T-helper 2 cell treated with Interferon-gamma antibody and Interleukin-4, amounts not matched to agents 5 μg/mL and 100 μg/mL, for 36 hours (primary cell): ENCODE results near the gene RPL19.
"Not testable (repeated sequence)": the region's sequence is repeated elsewhere in the genome, so short reads cannot be mapped to it uniquely, and the experiment has no call there.

Source experiments
- DNase-seq: peaks from one replicate; pipeline ENCODE4 v3.0.0; 2021; ENCODE audit warnings: low spot score
- H3K27ac Mint-ChIP-seq: one replicate; pipeline ENCODE4 v1.8.0; 2021; ENCODE audit warnings: mild to moderate bottlenecking, mixed read lengths
- H3K27me3 Mint-ChIP-seq: one replicate; pipeline ENCODE4 v1.8.0; 2021; ENCODE audit warnings: low read depth, mixed read lengths
- H3K36me3 Mint-ChIP-seq: one replicate; pipeline ENCODE4 v1.8.0; 2021; ENCODE audit warnings: low read depth, mixed read lengths
- H3K4me1 Mint-ChIP-seq: one replicate; pipeline ENCODE4 v1.8.0; 2021; ENCODE audit warnings: low read depth, mixed read lengths
- H3K4me3 Mint-ChIP-seq: one replicate; pipeline ENCODE4 v1.8.0; 2022; ENCODE audit warnings: mild to moderate bottlenecking, moderate library complexity, mixed read lengths
- H3K9me3 Mint-ChIP-seq: one replicate; pipeline ENCODE4 v1.8.0; 2021; ENCODE audit warnings: mixed read lengths

The RPL19 gene

DNA sequence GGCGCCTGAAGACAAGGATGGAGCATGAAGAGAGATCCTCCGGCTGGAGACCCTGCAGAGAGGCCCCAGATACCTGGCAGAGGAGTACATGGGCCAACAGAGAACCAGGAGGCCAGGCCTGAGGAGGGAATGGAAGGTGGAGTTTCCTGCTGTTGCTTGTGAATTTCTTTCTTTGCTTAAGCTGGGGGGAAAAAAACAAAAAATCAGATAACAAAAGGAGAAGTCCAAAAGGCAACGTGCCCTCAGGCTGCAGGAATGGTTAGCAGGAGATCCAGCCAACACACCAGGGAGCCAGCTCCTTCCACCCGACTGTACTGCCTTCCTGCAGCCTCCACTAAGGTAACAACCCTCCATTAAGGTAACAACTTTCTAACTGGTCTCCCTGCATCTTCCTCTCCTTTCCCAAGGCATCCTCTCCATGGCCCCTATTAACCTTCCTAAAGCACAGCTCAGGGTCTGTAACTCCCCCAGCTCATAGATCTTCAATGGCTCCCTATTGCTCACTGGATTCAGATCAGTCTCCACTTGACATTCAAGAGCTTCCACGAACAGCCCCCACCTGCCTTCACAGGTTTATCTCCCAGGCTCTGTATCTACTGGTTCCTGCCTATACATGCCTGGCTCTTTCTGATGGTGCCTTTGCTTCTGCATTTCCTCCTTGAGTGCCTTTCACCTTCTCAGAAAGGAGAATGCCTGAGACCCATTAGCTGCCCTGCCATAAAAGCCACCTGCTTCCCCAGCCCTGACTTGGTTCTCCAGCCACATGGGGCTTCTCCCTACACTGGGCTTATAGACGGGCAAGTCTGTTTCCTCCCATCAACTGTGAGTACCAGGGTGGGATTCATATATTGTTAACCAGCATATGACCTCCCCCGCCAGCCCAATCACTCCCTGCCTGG lies 33.4 kb upstream of the RPL19 start:
- no peak overlapping the region for H3K27ac Mint-ChIP-seq
- no peak overlapping the region for H3K4me3 Mint-ChIP-seq
- no peak for DNase-seq
- peaks cover 3% of the 10 kb centered on the region for H3K9me3 Mint-ChIP-seq
- no peaks in the 10 kb centered on the region for H3K36me3 Mint-ChIP-seq
- H3K4me1 Mint-ChIP-seq, result peaks cover 17% of the 10 kb centered on the region
- peaks cover 41% of the 10 kb centered on the region for H3K27me3 Mint-ChIP-seq

DNA sequence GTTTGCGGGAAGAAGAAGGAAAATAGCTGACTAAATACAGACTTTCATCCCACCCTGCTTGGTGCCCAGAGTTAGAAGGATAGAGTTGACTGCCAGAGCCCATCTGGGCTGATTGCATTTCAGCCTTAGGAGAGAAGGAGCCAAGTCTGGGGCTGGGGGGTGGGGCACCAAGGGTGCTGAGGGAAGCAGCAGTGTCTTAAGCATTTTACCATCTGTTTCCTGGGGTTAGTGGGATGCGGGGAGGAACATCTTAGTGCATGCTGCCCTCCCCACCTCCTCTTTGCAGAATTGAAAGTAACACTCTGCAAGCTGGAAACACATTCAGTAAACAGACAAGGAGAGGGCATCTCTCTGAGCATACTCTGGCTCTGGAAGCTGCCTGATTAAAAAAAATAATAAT lies 32.6 kb upstream of the RPL19 start:
- DNase-seq, result no peak
- Mint-ChIP-seq H3K9me3 (peaks cover 3% of the 10 kb centered on the region), H3K27ac (no peak overlapping the region), H3K4me1 (peaks cover 17% of the 10 kb centered on the region), H3K36me3 (no peaks in the 10 kb centered on the region), H3K27me3 (peaks cover 38% of the 10 kb centered on the region), H3K4me3 (no peak overlapping the region)

GRCh38 chr17:39168503-39168902 lies 31.6 kb upstream of the RPL19 start:
- H3K27me3 Mint-ChIP-seq, result peaks cover 38% of the 10 kb centered on the region
- not testable (repeated sequence) for H3K9me3 Mint-ChIP-seq, H3K36me3 Mint-ChIP-seq, H3K27ac Mint-ChIP-seq, H3K4me3 Mint-ChIP-seq, DNase-seq
- peaks cover 22% of the 10 kb centered on the region for H3K4me1 Mint-ChIP-seq

DNA sequence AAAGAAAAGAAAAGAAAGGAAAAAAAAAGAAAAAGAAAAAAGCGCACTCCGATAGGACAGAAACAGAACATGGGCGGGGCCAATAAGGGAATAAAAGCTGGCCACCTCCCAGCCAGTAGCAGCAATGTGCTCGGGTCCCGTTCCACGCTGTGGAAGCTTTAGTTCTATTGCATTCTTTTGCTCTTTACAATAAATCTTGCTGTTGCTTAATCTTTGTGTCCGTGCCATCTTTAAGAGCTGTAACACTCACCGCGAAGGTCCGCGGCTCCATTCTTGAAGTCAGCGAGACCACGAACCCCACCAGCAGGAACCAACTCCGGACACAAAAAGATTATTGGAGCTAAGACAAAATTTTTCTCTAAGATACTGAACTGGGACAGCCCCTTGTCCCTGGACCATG lies 31.0 kb upstream of the RPL19 start:
- DNase-seq, result no peak
- H3K27me3 Mint-ChIP-seq, result peaks cover 36% of the 10 kb centered on the region
- no peaks in the 10 kb centered on the region for H3K36me3 Mint-ChIP-seq
- peaks cover 3% of the 10 kb centered on the region for H3K9me3 Mint-ChIP-seq
- peaks cover 23% of the 10 kb centered on the region for H3K4me1 Mint-ChIP-seq
- no peak overlapping the region for H3K27ac Mint-ChIP-seq
- H3K4me3 Mint-ChIP-seq, result no peak overlapping the region

GRCh38 chr17:39169518-39169917 lies 30.6 kb upstream of the RPL19 start:
- no peaks in the 10 kb centered on the region for H3K36me3 Mint-ChIP-seq
- H3K4me3 Mint-ChIP-seq, result no peak overlapping the region
- H3K27me3 Mint-ChIP-seq, result peaks cover 34% of the 10 kb centered on the region

GRCh38 chr17:39170109-39170508 lies 30.0 kb upstream of the RPL19 start:
- Mint-ChIP-seq H3K9me3 (peaks cover 3% of the 10 kb centered on the region), H3K4me1 (peaks cover 20% of the 10 kb centered on the region), H3K27me3 (peaks cover 28% of the 10 kb centered on the region), H3K4me3 (no peak overlapping the region), H3K36me3 (peaks cover 2% of the 10 kb centered on the region), H3K27ac (no peak overlapping the region)
- no peak for DNase-seq

More at GRCh38 chr17:39169518-39169917, 30.6 kb upstream of the RPL19 start:
- H3K27ac Mint-ChIP-seq, result no peak overlapping the region
- peaks cover 3% of the 10 kb centered on the region for H3K9me3 Mint-ChIP-seq
- H3K4me1 Mint-ChIP-seq, result peaks cover 21% of the 10 kb centered on the region
- DNase-seq, result no peak

DNA sequence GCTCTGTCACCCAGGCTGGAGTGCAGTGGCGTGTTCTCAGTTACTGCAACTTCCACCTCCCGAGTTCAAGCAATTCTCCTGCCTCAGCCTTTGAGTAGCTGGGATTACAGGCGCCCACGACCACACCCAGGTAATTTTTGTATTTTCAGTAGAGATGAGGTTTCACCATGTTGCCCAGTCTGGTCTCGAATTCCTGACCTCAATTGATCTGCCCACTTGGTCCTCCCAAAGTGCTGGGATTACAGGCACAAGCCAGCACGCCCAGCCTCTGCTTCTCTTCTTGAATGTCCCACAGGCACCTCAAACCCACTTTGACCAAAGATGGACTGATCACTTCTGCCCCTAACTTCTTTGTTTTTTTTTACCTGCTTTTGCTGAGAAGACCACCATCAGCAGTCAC lies 29.5 kb upstream of the RPL19 start:
- H3K27ac Mint-ChIP-seq, result no peak overlapping the region
- peaks cover 2% of the 10 kb centered on the region for H3K36me3 Mint-ChIP-seq
- H3K9me3 Mint-ChIP-seq, result peaks cover 3% of the 10 kb centered on the region
- DNase-seq, result no peak
- peaks cover 26% of the 10 kb centered on the region for H3K27me3 Mint-ChIP-seq
- peaks cover 20% of the 10 kb centered on the region for H3K4me1 Mint-ChIP-seq
- no peak overlapping the region for H3K4me3 Mint-ChIP-seq

DNA sequence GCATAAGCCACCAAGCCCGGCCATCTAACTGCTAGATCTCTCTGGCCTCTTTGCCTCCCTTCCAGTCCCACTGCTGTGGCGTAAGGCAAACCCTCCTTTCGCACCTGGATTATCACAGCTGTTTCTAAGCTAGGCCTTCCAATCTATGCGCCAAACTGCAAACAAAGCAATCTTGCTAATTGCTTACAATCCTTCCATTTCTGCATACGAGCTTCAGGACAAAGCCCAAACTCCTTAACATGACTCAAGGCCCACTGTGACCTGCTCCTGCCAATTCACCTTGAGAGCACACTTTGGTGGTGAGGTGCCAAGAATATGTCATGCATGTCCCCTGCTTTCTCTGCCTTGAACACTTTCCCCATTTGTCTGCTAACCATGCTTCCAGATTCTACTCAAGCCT lies 28.1 kb upstream of the RPL19 start:
- no peak overlapping the region for H3K27ac Mint-ChIP-seq
- peaks cover 3% of the 10 kb centered on the region for H3K9me3 Mint-ChIP-seq
- no peak overlapping the region for H3K4me3 Mint-ChIP-seq
- no peak for DNase-seq
- H3K4me1 Mint-ChIP-seq, result peaks cover 18% of the 10 kb centered on the region
- peaks cover 3% of the 10 kb centered on the region for H3K36me3 Mint-ChIP-seq
- peaks cover 13% of the 10 kb centered on the region for H3K27me3 Mint-ChIP-seq

GRCh38 chr17:39173080-39173479 lies 27.0 kb upstream of the RPL19 start:
- peaks cover 3% of the 10 kb centered on the region for H3K9me3 Mint-ChIP-seq
- H3K4me1 Mint-ChIP-seq, result peaks cover 12% of the 10 kb centered on the region
- no peak for DNase-seq
- H3K36me3 Mint-ChIP-seq, result peaks cover 9% of the 10 kb centered on the region
- no peak overlapping the region for H3K27ac Mint-ChIP-seq
- peaks cover 9% of the 10 kb centered on the region for H3K27me3 Mint-ChIP-seq
- no peak overlapping the region for H3K4me3 Mint-ChIP-seq

GRCh38 chr17:39173526-39174274 lies 26.4 kb upstream of the RPL19 start:
- peaks cover 9% of the 10 kb centered on the region for H3K27me3 Mint-ChIP-seq
- DNase-seq, result no peak
- H3K4me1 Mint-ChIP-seq, result peaks cover 12% of the 10 kb centered on the region
- no peak overlapping the region for H3K4me3 Mint-ChIP-seq
- no peaks in the 10 kb centered on the region for H3K9me3 Mint-ChIP-seq
- no peak overlapping the region for H3K27ac Mint-ChIP-seq
- peaks cover 10% of the 10 kb centered on the region for H3K36me3 Mint-ChIP-seq

- no peak overlapping the region for H3K4me3 Mint-ChIP-seq
- H3K27ac Mint-ChIP-seq, result no peak overlapping the region
Observed at GRCh38 chr17:39174920-39175694, 25.0 kb upstream of the RPL19 start.

GRCh38 chr17:39175695-39176093 lies 24.4 kb upstream of the RPL19 start:
- no peak for DNase-seq
- Mint-ChIP-seq H3K27ac (no peak overlapping the region), H3K9me3 (no peaks in the 10 kb centered on the region), H3K27me3 (no peaks in the 10 kb centered on the region), H3K4me1 (peaks cover 9% of the 10 kb centered on the region), H3K36me3 (peaks cover 10% of the 10 kb centered on the region), H3K4me3 (no peak overlapping the region)

More at GRCh38 chr17:39174920-39175694, 25.0 kb upstream of the RPL19 start:
- Mint-ChIP-seq H3K36me3 (peaks cover 10% of the 10 kb centered on the region), H3K27me3 (peaks cover 4% of the 10 kb centered on the region), H3K9me3 (no peaks in the 10 kb centered on the region), H3K4me1 (peaks cover 9% of the 10 kb centered on the region)
- peak; percentile 57 for DNase-seq

DNA sequence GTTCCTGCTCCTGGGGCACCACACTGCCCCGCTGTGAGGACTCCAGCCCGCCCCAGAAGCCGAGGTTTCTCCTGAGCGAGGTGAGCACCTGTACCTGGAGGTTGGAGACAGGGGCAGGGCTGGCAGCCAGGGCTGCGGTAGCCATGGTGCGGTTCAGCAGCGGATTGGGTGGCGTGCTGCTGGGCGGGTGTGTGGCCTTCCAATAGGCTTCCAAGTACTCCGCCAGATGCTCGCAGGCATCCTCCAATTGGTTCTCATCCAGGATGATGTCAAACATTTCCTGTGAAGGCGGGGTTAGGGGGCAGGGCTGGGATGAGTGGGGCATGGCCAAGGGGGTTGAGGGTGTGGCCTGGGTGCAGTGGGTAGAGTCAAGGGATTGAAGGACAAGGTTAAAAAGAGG lies 22.8 kb upstream of the RPL19 start:
- Mint-ChIP-seq H3K27me3 (no peaks in the 10 kb centered on the region), H3K36me3 (peaks cover 10% of the 10 kb centered on the region), H3K4me1 (peaks cover 9% of the 10 kb centered on the region), H3K9me3 (no peaks in the 10 kb centered on the region), H3K4me3 (no peak overlapping the region), H3K27ac (no peak overlapping the region)
- DNase-seq, result no peak

DNA sequence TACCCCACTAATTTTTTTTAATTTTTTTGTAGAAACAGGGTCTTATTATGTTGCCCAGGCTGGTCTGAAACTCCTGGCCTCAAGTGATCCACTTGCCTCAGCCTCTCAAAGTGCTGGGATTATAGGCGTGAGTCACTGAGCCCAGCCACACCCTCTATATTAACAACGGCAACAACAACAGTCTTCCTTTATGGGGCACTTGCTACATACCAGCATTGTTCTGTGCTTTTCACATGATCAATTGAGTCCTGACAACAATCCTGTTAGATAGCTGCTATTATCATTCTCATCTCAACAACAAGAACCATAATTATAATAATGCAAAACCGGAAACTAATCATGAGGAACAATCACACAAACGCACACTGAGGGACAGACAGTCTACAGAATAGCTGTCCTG lies 21.5 kb upstream of the RPL19 start:
- DNase-seq, result no peak
- peaks cover 4% of the 10 kb centered on the region for H3K4me1 Mint-ChIP-seq
- no peaks in the 10 kb centered on the region for H3K27me3 Mint-ChIP-seq
- peaks cover 20% of the 10 kb centered on the region for H3K36me3 Mint-ChIP-seq
- H3K4me3 Mint-ChIP-seq, result no peak overlapping the region
- no peaks in the 10 kb centered on the region for H3K9me3 Mint-ChIP-seq
- no peak overlapping the region for H3K27ac Mint-ChIP-seq
